ENCODE measurements around the gene RCN1. TPM values are rescaled to one million over a fixed set of nuclear protein-coding genes. Genes with fewer than 3 reads are reported as not detected.

Gene RCN1
- total and polyA plus RNA-seq, 8 donors: 99.7 to 229 (median 192) TPM

DNA sequence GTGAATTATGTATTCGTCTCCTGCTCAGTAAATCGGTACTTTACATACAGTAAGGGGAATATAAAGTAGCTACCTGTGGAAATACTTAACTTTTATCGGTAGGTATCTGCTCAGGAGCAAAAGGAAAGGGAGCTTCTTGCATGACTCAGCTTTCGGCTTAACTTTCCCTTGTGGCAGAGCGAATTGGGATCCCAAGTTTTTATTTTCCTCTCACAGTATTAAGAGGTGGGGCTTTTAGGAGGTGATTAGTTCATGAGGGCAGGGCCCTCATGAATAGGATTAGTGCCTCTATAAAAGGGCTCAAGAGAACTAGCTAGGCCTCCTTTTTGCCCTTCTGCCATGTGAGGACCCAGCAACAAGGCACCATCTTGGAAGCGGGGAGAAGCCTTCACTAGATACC is 18.7 kb downstream of the RCN1 start:
- no peak overlapping the region for H3K27ac ChIP-seq
- ATAC-seq: no peak
- TF ChIP-seq, protein P1, sequence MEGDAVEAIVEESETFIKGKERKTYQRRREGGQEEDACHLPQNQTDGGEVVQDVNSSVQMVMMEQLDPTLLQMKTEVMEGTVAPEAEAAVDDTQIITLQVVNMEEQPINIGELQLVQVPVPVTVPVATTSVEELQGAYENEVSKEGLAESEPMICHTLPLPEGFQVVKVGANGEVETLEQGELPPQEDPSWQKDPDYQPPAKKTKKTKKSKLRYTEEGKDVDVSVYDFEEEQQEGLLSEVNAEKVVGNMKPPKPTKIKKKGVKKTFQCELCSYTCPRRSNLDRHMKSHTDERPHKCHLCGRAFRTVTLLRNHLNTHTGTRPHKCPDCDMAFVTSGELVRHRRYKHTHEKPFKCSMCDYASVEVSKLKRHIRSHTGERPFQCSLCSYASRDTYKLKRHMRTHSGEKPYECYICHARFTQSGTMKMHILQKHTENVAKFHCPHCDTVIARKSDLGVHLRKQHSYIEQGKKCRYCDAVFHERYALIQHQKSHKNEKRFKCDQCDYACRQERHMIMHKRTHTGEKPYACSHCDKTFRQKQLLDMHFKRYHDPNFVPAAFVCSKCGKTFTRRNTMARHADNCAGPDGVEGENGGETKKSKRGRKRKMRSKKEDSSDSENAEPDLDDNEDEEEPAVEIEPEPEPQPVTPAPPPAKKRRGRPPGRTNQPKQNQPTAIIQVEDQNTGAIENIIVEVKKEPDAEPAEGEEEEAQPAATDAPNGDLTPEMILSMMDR (IDR thresholded peaks at IDR 0.05): no peak
- intact Hi-C loops (cut with DNase I): no loop called here
- peaks cover 0 to 16% of the 10 kb centered on the region in 2 donors for H3K36me3 ChIP-seq
- no peaks in the 10 kb centered on the region for H3K9me3 ChIP-seq
- no peak for DNase-seq
- H3K27me3 ChIP-seq: no peaks in the 10 kb centered on the region
- no peaks in the 10 kb centered on the region for H3K4me1 ChIP-seq
- H3K4me3 ChIP-seq: no peak overlapping the region

DNA sequence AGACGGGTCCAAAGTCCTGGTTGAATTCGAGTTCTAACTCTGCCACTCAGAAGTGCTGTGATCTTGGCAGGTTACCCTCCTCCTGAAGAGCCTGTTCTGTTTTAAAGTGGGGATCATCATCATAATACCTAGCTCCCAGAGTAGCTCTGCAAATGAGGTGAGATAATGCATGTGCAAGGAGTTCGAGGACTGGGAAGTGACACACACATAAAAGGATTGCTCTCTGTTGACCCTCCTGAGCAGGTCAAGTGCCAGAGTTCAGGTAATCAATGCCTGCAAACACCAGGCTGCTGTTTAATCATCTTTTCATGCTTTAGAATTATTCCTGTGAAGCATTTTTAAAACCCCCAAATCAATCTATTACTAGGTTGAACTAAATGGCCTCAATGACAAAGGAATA is 19.9 kb downstream of the RCN1 start:
- no peak for ATAC-seq
- Histone ChIP-seq H3K27ac (no peak overlapping the region), H3K36me3 (peaks cover 0 to 4% of the 10 kb centered on the region in 2 donors), H3K9me3 (no peaks in the 10 kb centered on the region), H3K4me1 (no peaks in the 10 kb centered on the region), H3K27me3 (no peaks in the 10 kb centered on the region), H3K4me3 (no peak overlapping the region)
- TF ChIP-seq, protein P1 (IDR thresholded peaks at IDR 0.05): no peak
- intact Hi-C loops (cut with DNase I): no loop called here
- DNase-seq: no peak

DNA sequence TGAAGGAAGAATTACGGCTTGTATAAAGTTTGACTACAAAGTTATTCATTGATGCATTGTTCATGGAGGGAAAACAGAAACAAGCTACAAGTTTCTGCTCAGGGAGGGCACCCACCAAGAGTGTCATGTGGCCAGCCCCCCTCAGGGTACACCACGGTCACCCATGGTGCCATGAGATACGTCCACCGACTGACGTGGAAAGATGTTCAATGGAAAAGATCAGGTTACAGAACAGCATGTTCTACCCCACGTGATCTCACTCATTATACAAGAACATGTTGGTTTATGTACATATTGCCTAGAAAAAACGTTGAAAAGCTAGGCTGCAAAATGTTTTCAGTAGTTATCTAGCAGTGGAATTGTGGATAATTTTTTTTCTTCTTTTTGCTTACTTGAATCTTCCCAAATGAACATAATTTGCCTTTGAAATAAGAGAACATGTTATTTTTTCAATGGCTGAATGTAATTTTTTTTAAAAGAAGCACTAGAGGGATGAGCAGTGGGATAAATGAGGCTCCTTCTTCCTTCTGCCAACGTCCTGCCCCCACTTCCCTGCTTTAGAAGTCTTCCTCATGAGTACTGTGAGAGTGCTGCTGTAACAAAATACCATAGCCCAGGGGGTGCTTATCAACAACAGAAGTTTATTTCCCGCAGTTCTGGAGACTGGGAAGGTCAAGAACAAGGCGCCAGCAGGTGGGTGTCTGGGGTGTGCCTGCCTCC is 22.5 kb downstream of the RCN1 start:
- no peak for DNase-seq
- no peak for ATAC-seq
- no peak overlapping the region for H3K4me3 ChIP-seq
- no peaks in the 10 kb centered on the region for H3K4me1 ChIP-seq
- intact Hi-C loops (cut with DNase I): no loop called here
- no peaks in the 10 kb centered on the region for H3K36me3 ChIP-seq
- H3K9me3 ChIP-seq: no peaks in the 10 kb centered on the region
- no peaks in the 10 kb centered on the region for H3K27me3 ChIP-seq
- H3K27ac ChIP-seq: no peak overlapping the region
- TF ChIP-seq, protein P1 (IDR thresholded peaks at IDR 0.05): no peak

DNA sequence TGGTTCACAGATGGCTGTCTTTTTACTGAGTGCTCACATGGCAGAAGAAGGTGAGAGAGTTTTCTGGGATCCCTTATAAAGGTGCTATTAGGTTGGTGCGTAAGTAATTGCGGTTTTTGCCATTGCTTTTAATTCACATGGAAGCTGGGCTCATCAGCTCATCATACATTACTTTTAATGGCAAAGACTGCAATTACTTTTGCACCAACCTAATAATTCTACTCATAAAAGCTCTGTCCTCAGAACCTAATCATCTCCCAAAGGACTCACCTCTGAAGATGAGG is 23.0 kb downstream of the RCN1 start:
- Histone ChIP-seq H3K27ac (no peak overlapping the region), H3K4me1 (no peaks in the 10 kb centered on the region), H3K27me3 (no peaks in the 10 kb centered on the region), H3K9me3 (no peaks in the 10 kb centered on the region), H3K4me3 (no peak overlapping the region), H3K36me3 (no peaks in the 10 kb centered on the region)
- ATAC-seq: no peak
- no peak for DNase-seq
- intact Hi-C loops (cut with DNase I): no loop called here
- TF ChIP-seq, protein P1 (IDR thresholded peaks at IDR 0.05): no peak

DNA sequence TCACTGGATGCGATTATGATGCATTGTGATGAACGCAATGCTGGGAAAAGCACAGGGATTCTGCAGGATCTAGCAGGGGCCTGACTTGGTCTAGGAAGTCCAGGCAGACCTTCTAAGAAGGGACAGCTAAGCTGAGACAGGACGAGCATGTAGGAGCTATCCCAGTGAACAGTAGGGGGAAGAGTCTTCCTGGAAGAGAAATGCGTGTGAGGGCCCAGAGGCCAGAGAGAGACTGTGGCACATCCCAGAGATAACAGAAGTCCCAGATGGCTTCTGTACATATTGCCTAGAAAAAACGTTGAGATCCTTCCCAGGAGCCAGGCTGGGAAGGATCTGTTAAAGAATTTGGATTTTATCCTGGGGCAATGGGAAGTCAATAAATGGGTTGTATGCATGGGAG is 24.6 kb downstream of the RCN1 start:
- Histone ChIP-seq H3K9me3 (no peaks in the 10 kb centered on the region), H3K4me3 (no peak overlapping the region), H3K36me3 (no peaks in the 10 kb centered on the region), H3K27ac (no peak overlapping the region), H3K4me1 (no peaks in the 10 kb centered on the region), H3K27me3 (no peaks in the 10 kb centered on the region)
- TF ChIP-seq, protein P1 (IDR thresholded peaks at IDR 0.05): no peak
- intact Hi-C loops (cut with DNase I): no loop called here
- no peak for DNase-seq
- no peak for ATAC-seq

Measured in left lung (tissue), 10 donors.